ENCODE measurements around the gene HMGN1. TPM values are rescaled to one million over a fixed set of nuclear protein-coding genes. Genes with fewer than 3 reads are reported as not detected.

The HMGN1 gene
- total RNA-seq, 4 donors from 2014 or later, result 170 to 255 (median 207) TPM

GRCh38 chr21:39325458-39325857, 23.4 kb downstream of the HMGN1 start:
- no peaks in the 10 kb centered on the region for H3K4me1 ChIP-seq
- WGBS, 2 donors, result 97 to 98% methylated on average over 4 of the region's 4 CpGs
- no peak for DNase-seq
- no peaks in the 10 kb centered on the region for H3K9me3 ChIP-seq
- H3K4me3 ChIP-seq (replicated peaks in 1 of 3), result no peak overlapping the region
- no peaks in the 10 kb centered on the region for H3K36me3 ChIP-seq
- H3K27me3 ChIP-seq, result no peaks in the 10 kb centered on the region
- intact Hi-C loops (cut with DNase I), result no loop called here
- no peak for TF ChIP-seq CTCF (IDR thresholded peaks at IDR 0.05)
- TF ChIP-seq POLR2A (IDR thresholded peaks at IDR 0.05), result no peak
- no peak overlapping the region for H3K27ac ChIP-seq

GRCh38 chr21:39321424-39321823, 27.5 kb downstream of the HMGN1 start:
- no peak overlapping the region for H3K27ac ChIP-seq
- no peaks in the 10 kb centered on the region for H3K36me3 ChIP-seq
- no peaks in the 10 kb centered on the region for H3K9me3 ChIP-seq
- no peaks in the 10 kb centered on the region for H3K4me1 ChIP-seq
- DNase-seq, result peak in 1 of 2 donors; percentile 5
- TF ChIP-seq POLR2A (IDR thresholded peaks at IDR 0.05), result no peak
- no peak for TF ChIP-seq CTCF (IDR thresholded peaks at IDR 0.05)
- H3K4me3 ChIP-seq (replicated peaks in 1 of 3), result no peak overlapping the region
- no peaks in the 10 kb centered on the region for H3K27me3 ChIP-seq
- 60 to 65% methylated on average over 6 of the region's 6 CpGs for WGBS, 2 donors
- intact Hi-C loops (cut with DNase I), result no loop called here

GRCh38 chr21:39319814-39320332, 29.0 kb downstream of the HMGN1 start:
- Histone ChIP-seq H3K4me3 (replicated peaks in 1 of 3) (no peak overlapping the region), H3K36me3 (no peaks in the 10 kb centered on the region), H3K4me1 (peaks cover 0 to 1% of the 10 kb centered on the region in 2 donors), H3K9me3 (no peaks in the 10 kb centered on the region), H3K27me3 (no peaks in the 10 kb centered on the region), H3K27ac (no peak overlapping the region)
- DNase-seq, result no peak
- TF ChIP-seq POLR2A (IDR thresholded peaks at IDR 0.05) (no peak), CTCF (IDR thresholded peaks at IDR 0.05) (no peak)
- WGBS, 2 donors, result 75 to 86% methylated on average over 3 of the region's 3 CpGs
- intact Hi-C loops (cut with DNase I), result no loop called here

- no peaks in the 10 kb centered on the region for H3K27me3 ChIP-seq
- no peak overlapping the region for H3K4me3 ChIP-seq (replicated peaks in 1 of 3)
- no peaks in the 10 kb centered on the region for H3K36me3 ChIP-seq
- TF ChIP-seq CTCF (IDR thresholded peaks at IDR 0.05) (no peak), POLR2A (IDR thresholded peaks at IDR 0.05) (no peak)
- H3K4me1 ChIP-seq, result peaks cover 0 to 5% of the 10 kb centered on the region in 2 donors
- H3K9me3 ChIP-seq, result no peaks in the 10 kb centered on the region
- DNase-seq, result peak; percentile 26 to 29
- no peak overlapping the region for H3K27ac ChIP-seq
- intact Hi-C loops (cut with DNase I), result no loop called here
- 51 to 58% methylated on average over 6 of the region's 6 CpGs for WGBS, 2 donors
Measured at GRCh38 chr21:39319251-39319756, 29.6 kb downstream of the HMGN1 start.

GRCh38 chr21:39318091-39318959, 30.6 kb downstream of the HMGN1 start:
- no peak for DNase-seq
- H3K4me1 ChIP-seq, result peaks cover 0 to 5% of the 10 kb centered on the region in 2 donors
- no peaks in the 10 kb centered on the region for H3K27me3 ChIP-seq
- H3K4me3 ChIP-seq (replicated peaks in 1 of 3), result no peak overlapping the region
- no peaks in the 10 kb centered on the region for H3K36me3 ChIP-seq
- no peaks in the 10 kb centered on the region for H3K9me3 ChIP-seq
- intact Hi-C loops (cut with DNase I), result no loop called here
- WGBS, 2 donors, result 80 to 92% methylated on average over 8 of the region's 8 CpGs
- H3K27ac ChIP-seq, result no peak overlapping the region
- TF ChIP-seq POLR2A (IDR thresholded peaks at IDR 0.05), result no peak
- TF ChIP-seq CTCF (IDR thresholded peaks at IDR 0.05), result no peak
